Measurements from ENCODE around the gene THEMIS2. TPM values are rescaled to one million over a fixed set of nuclear protein-coding genes. Genes with fewer than 3 reads are reported as not detected.
A peak's percentile ranks its signal among the peaks of the same experiment; 100 is the strongest.
"Not testable (repeated sequence)": the region's sequence is repeated elsewhere in the genome, so short reads cannot be mapped to it uniquely, and the experiment has no call there.

Gene THEMIS2
- polyA plus RNA-seq (ENCODE audit: insufficient read length in 4 of 4), result 1 to 10 TPM; 2.5 to 5.7 (median 3.0) TPM

DNA sequence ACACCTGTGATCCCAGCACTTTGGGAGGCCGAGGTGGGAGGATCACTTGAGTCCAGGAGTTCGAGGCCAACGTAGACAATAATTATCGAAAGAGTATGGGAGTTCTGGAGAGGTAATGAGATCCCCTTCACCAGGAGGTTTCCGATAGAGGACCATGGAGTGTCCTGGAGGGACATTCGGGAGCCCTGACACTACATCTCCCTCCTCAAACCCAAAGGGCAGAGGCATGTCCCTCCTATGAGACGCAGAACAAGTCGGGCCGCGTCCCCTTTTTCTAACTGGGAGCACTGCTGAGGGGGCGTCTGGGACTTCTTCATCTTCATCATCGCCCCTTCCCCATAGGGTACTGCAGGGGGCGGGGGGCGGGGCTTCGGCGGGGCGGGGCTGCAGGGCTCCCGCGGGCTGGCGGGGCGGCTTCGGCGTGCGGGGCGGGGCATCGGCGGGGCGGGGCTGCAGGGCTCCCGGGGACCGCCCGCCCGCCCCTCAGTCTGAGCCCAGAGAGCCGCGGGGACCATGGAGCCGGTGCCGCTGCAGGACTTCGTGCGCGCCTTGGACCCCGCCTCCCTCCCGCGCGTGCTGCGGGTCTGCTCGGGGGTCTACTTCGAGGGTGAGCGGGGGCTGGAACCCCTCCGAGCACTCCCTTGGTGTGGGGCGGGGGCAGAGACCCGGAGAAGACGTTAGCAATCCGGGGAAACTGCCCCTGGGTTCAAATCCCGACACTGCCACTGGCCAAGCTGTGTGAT lies at the start of gene THEMIS2:
Gene THEMIS2 (plus strand): TSS at position 486 of the 743 bp plus-strand sequence. CDS start 28 bp downstream, at position 514.
- no peak for DNase-seq (ENCODE audit: low read depth in 4 of 4, low spot score in 2 of 4)

DNA sequence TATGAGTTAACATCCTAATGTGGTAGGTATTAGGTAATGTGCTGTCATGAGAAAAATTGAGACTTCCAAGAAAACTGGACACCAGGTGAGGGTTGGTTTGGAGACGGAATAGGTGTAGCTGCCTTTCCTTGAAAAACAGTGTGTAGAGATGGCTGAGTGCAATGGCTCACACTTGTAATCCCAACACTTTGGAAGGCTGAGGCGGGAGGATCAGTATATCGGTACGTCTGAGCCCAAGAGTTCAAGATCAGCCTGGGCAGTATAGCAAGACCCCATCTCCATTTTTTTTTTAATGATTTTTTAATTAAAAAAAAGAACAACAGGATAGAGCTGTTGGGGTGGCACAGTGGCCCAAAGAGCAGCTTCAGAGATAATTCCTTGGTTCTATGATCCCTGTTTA lies 48.6 kb upstream of the THEMIS2 start:
- no peak for DNase-seq (ENCODE audit: low read depth in 4 of 4, low spot score in 2 of 4)

DNA sequence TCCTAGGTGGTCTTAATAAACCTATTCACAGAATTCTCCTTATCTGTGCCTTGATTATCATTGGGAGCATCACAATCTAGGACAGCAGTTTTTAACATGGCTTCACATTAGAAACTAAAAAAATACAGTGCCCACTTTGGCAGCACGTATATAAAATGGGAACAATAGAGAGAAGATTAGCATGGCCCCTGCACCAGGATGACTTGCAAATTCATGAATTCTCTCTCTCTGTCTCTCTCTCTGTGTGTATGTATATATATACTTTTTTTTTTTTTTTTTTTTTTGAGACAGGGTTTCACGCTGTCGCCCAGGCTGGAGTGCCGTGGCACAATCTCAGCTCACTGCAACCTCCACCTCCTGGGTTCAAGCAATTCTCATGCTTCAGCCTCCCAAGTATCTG lies 47.9 kb upstream of the THEMIS2 start:
- no peak for DNase-seq (ENCODE audit: low read depth in 4 of 4, low spot score in 2 of 4)

DNA sequence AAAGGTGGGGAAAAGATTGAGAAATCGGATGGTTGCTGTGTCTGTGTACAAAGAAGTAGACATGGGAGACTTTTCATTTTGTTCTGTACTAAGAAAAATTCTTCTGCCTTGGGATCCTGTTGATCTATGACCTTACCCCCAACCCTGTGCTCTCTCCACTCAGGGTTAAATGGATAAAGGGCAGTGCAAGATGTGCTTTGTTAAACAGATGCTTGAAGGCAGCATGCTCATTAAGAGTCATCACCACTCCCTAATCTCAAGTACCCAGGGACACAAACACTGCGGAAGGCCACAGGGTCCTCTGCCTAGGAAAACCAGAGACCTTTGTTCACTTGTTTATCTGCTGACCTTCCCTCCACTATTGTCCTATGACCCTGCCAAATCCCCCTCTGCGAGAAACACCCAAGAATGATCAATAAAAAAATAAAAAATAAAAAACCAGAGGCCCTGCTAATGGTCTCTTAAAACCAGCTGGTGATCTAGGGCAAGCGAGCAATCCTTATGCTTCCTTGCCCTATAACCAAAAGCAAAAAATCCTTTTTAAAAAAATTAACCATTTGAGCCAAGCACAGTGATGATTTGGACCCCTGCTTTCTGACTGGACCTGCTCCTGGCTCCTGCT lies 42.9 kb upstream of the THEMIS2 start:
- DNase-seq (ENCODE audit: low read depth in 4 of 4, low spot score in 2 of 4), result not testable (repeated sequence)

DNA sequence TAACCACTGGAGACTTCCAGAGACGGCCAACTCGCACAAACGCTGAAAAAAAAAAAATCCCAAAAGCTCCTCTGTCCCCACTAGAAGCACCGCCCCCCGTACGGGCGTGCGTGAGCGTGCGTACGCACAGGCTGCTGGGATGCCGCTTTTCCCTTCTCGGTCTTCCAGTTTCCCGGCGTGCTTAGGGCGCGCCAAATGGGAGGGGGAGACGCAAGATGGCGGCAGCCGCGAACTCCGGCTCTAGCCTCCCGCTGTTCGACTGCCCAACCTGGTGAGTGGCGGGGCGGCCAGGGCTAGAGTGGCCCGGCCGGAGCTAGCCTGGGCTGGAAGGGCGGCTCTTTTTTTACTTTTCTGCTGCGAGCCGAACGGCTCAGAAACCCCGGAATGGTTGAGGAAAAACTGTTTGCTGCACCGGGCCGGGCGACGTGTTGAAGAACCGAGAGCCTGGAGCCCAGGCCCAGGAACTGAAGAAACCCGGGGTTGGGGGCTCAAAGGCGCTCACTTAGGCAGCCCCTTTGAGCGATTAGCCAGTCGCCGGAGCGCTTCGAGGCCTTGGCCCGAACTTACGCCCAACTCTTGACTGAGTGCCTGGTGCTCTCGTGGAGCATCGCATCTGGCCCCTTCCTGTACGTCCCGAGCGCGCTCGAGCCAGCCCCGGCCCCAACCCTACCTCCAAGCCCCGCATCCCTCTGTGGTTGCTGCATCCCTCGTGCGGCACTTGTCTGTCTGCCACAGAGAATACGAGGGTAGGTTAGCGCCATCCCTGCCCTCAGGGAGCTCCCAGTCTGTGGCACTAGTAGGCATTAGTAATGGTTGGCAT lies 41.5 kb upstream of the THEMIS2 start, which contains the start of gene PPP1R8:
Gene PPP1R8 (plus strand): TSS at position 162 of the 820 bp plus-strand sequence. CDS start 54 bp downstream, at position 216.
- peak; percentile 82 to 96 (median 91) for DNase-seq (ENCODE audit: low read depth in 4 of 4, low spot score in 2 of 4)

DNA sequence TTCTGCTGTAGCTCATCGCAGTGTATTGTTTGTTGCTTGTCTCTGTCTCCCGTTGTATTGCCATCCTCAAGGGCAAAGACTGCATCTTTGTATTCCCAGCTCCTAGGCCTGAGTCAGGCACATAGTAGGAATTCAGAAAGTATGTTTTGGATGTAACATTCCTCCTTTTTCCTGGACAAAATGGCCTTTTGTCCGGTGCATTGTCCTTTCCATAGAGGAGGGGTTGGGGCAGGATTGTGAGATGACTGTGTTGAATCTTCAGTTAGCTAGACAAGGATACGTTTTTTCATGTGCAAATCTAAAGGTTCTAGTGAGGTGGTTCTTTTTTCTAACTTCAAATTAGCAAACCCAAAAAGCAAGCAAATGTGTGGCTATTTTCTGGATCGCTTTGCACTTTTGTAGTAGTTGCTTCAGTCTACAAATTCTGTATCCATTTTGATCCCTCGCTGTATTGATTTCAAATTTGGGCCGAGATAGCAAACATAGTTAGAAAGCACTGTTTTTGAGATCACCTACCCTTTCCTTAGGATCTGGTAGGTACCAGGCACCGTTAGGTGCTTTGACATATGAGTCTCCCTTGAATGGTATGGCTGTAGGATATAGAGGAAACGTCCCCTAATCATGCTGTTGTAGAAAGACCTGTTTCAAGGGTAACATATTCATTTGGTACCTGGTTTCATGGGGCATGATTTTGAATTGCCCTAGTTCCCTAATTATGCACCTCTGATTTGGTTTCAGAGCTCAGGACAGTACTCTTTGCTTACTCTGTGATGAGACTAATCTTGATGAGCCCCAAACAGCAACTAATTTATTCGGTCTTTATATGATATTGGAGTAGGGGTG lies 40.6 kb upstream of the THEMIS2 start:
- no peak for DNase-seq (ENCODE audit: low read depth in 4 of 4, low spot score in 2 of 4)

DNA sequence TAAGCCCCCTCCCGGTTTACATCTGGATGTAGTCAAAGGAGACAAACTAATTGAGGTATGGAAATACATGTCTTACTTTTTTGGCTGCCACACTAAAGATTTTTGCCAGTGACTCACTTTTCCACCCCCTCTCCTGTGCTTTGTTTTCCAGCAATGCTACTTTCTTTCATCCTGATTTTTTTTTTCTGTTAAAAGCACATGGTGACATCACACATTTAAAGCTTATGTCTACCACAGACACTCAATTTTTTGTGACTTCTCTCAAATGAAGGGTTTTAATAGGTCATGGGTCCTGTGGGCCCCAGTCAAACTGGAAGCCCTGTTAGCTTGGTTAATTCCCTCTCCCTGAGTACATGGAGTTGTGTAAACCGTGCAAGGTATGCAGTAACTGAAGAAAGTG lies 39.6 kb upstream of the THEMIS2 start:
- DNase-seq (ENCODE audit: low read depth in 4 of 4, low spot score in 2 of 4), result no peak

DNA sequence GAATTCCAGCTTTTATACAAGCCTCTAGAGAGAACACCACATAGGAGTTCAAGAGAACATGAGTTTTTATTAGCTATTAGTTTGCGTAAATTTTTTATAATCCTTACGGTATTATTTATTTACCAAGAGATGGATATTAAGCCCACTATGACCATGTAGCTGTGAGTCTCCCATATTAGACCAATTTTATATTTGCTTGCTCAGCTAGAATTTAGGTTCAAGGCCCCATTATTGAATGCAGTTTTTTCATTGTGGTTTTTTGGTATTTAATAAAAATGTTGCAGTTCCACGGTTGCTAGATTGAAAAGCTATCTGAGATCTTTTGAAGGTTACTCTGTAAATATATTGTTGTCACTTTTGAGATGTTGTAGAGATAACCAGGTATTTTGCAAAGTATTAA lies 38.9 kb upstream of the THEMIS2 start:
- DNase-seq (ENCODE audit: low read depth in 4 of 4, low spot score in 2 of 4), result no peak

DNA sequence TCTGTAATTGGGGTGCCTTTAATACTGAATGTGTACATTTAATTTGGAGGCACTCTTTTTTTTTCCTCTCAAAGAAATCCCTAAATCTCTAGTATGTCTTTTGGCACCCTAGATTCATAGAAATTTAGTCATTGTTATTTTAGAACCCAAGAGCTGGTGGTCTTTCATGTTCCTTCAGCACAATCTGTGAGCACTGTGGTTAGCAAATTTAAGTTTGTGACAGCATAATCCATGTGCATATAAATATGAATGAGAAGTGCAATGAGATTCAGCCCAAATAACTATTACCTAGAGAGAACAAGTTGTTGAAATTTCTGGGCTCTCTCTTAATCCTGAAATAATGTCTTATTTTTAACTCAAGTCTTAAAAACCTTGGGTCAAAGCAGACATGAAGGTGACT lies 37.3 kb upstream of the THEMIS2 start:
- DNase-seq (ENCODE audit: low read depth in 4 of 4, low spot score in 2 of 4), result no peak

DNA sequence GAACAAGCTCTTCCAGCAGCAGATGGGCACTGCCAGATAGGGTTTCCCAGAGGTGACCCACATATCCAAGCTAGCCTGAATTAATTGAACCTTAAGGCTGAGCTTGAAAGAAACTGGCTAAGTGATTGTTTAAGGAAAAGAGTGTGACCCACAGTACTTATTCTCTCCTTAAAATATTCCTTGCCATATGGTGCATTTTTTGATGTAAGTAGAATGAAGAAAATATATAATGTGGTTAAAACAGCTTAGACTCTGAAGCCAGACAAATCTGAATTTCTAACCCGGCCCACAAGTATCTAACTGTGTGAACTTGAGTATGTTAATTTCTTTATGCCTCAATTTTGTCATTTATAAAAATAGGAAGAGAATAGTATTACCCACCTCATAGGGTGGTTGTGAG lies 36.8 kb upstream of the THEMIS2 start:
- no peak for DNase-seq (ENCODE audit: low read depth in 4 of 4, low spot score in 2 of 4)

DNA sequence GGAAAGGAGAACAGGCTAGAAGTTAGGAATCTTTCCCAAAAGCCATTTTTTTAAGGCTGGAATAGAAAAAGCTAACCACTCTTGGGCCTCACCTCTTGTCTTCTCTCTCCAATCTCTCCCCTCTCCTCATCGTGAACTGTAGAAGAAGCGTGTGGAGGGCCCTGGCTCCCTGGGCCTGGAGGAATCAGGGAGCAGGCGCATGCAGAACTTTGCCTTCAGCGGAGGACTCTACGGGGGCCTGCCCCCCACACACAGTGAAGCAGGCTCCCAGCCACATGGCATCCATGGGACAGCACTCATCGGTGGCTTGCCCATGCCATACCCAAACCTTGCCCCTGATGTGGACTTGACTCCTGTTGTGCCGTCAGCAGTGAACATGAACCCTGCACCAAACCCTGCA lies 22.4 kb upstream of the THEMIS2 start:
- DNase-seq (ENCODE audit: low read depth in 4 of 4, low spot score in 2 of 4), result no peak

DNA sequence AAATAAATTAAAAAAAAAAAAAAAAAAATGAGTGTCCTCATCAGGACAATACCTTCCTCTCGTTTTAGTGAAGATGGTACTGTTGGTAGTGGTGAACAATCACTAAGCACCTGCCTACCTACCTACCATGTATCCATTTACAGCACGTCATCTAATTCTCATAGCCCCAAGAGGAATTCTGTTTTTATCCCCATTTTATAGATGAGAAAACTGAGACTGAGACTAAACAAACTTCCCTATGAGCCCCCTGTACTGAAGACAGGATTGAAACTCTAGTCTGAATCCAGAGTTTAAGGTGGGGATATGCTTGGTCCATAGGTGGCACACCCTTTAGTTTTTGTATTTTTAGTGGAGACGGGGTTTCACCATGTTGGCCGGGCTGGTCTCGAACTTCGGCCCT lies 17.3 kb upstream of the THEMIS2 start:
- no peak for DNase-seq (ENCODE audit: low read depth in 4 of 4, low spot score in 2 of 4)

DNA sequence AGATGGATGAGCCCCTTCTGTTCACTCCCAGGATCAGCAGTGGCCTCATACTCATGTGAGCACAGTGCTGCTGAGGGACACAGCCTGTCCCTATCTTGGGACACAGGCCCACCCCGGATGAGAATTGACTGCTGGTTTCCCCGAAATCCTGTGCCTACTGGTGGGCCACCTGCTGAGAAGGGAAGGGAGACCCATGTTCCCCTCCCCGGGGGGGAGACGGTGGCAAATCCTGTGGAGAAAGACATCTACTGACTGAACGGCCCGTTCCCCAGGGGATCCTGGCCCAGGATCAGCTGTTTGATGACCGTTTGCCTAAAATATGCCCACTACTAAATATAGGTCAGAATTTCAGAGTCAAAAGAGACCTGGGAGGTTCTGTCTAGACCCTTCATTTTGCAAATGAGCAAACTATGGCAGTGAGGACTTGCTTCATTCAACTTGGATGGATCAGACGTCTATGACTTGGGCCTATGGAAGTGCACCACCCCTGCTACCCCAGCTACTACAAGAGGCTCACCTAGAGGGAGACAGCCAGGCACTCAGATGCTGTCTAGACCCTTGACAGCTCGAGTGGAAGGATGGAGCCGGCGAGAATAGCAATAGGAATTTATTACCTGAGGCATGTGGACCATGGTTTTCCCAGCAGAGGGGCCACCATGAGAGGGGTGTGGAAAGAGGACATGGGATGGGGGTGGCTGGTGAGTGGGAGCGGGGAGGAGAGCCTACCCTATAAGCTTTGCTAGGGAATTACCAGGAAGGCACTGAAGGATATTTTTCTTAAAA lies 15.6 kb upstream of the THEMIS2 start:
- DNase-seq (ENCODE audit: low read depth in 4 of 4, low spot score in 2 of 4), result no peak

DNA sequence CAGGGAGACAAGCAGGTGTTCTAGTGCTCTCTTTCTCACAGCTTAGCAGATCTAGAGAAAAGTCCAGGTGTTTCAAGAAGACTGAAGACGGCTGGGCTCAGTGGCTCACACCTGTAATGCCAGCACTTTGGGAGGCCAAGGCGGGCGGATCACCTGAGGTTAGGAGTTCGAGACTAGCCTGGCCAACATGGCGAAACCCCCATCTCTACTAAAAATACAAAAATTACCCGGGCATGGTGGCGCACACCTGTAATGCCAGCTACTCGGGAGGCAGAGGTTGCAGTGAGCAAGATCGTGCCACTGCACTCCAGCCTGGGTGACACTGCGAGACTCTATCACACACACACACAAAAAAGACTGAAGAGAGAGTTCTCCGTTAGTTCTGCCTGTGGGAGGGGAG lies 14.8 kb upstream of the THEMIS2 start:
- not testable (repeated sequence) for DNase-seq (ENCODE audit: low read depth in 4 of 4, low spot score in 2 of 4)

DNA sequence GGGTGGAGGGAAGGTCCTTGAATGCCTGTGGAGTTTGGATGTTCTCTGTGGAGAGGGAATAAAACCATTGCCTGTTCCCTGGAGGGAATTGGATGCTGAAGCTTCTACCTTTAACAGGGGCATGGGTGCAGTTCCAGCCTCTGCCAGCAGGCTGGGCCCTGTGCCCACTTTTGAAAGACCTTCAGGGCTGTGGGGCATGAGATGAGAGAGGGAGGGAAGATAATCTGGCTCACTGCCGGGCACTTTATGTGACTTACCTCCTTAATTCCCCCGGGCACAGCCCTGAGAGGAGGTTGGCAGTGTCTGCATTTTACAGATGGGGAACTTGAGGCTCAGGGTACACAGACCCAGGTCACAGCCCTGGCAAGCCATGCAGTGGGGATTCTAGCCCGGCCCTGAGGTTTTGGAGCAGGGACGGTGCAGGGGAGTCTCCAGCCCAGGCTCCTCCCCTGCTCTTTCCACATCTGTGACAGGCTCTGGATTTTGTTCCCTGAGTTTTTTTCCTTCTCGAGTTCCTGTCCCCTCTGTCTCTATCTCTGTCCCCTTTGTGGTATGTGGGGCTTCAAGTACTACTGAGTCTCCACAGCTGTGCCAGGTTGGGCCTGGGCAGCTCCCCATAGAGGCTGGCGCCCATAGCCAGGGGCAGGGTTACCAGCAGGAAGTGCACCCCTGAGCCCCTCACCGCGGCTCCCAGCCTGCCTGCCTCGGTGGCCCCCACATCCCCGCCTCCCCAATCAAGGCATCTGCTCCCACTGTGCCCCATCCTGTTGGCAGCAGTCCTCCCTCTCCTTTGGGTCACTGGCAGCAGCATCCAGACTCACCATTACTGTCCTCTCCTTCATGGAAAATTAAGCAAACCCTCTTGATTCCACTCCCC lies 14.0 kb upstream of the THEMIS2 start:
- peak in 2 of 4 donors; percentile 59 to 62 for DNase-seq (ENCODE audit: low read depth in 4 of 4, low spot score in 2 of 4)

DNA sequence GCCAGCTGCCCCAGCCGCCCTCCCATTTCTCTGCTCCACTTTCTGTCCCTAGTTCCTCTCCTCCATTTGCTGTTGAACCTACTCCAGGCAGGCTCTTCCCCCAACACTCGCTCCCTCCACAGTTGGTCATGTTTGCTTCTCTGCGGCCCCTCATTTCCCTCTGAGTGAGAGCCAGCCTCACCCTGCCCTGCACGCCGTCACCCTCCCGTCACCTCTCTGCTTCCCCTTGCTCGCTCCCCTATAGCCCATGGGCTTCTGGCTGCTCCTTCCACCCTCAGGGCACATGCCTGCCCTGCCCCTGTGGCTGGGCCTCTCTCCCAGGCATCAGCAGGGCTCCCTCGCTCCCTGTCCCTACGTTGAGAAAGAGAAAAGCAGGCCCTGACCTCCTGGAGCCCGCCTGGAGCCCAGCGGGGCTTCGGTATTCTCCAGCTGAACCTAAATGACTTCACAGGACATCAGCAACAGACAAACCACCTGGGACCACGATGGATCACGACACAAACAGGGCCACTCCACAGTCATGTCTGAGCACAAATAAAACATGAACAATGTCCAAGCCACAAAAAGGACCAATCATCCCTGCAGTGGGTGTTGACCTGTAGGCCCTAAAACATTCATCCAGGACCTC lies 13.3 kb upstream of the THEMIS2 start:
- DNase-seq (ENCODE audit: low read depth in 4 of 4, low spot score in 2 of 4), result no peak

DNA sequence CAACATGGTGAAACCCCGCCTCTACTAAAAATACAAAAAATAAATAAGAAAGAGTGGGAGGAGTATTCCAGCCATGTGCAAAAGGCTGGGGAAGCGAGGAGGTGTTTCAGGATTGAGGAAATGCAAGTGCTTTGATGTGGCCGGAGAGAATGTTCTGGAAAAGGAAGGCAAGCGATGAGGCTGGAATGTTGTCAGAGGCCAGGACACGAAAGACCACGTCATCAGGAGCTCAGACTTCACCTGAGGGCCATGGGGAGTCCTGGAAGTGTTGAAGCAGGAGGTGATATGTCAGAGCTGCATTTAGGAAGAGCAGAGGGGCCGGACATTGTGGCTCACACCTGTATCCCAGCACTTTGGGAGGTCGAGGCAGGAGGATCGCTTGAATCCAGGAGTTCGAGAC lies 10.9 kb upstream of the THEMIS2 start:
- no peak for DNase-seq (ENCODE audit: low read depth in 4 of 4, low spot score in 2 of 4)

DNA sequence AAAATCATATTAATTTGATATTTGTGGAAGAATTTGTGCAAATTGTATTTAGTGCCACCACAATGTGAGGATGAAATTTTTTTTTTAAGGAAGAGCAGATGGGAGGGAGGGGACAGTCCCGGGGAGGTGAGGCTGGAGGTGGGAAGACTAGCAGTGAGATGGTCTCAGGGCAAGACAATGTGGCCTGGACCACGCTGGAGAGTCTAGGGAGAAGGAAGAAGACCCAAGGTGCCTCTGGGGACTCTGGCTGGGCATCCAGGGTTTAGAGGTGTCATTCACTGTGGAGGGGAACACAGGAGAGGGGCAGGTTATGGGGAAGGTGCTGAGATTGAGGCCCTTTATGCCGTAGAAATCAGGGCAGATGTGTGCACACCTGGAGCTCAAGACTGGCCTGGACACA lies 10.3 kb upstream of the THEMIS2 start:
- no peak for DNase-seq (ENCODE audit: low read depth in 4 of 4, low spot score in 2 of 4)
